ENCODE results near the gene PPP1R12B. TPM values are rescaled to one million over a fixed set of nuclear protein-coding genes. Genes with fewer than 3 reads are reported as not detected.

The PPP1R12B gene
- total and polyA plus RNA-seq, 4 donors: 31.1 to 47.0 (median 39.2) TPM

GRCh38 chr1:202315576-202316168 is 32.8 kb upstream of the PPP1R12B start:
- Histone ChIP-seq H3K27ac (ENCODE audit: low read depth, low read length) (no peak overlapping the region), H3K27me3 (ENCODE audit: control insufficient read depth, insufficient read depth, low read length) (no peaks in the 10 kb centered on the region), H3K9me3 (ENCODE audit: control insufficient read depth, insufficient read depth, low read length) (no peaks in the 10 kb centered on the region), H3K4me3 (ENCODE audit: low read depth, low read length) (no peak overlapping the region), H3K4me1 (ENCODE audit: control insufficient read depth, insufficient read depth, low read length) (peaks cover 8% of the 10 kb centered on the region), H3K36me3 (ENCODE audit: control insufficient read depth, insufficient read depth, low read length) (peaks cover 14% of the 10 kb centered on the region)
- 31% methylated on average over 7 of the region's 9 CpGs for WGBS (ENCODE audit: insufficient coverage)
- peak; percentile 54 to 95 (median 76) for DNase-seq (ENCODE audit: low read depth in 4 of 6, low spot score in 6 of 6)

- H3K9me3 ChIP-seq (ENCODE audit: control insufficient read depth, insufficient read depth, low read length): no peaks in the 10 kb centered on the region
- H3K4me3 ChIP-seq (ENCODE audit: low read depth, low read length): no peak overlapping the region
- peaks cover 8% of the 10 kb centered on the region for H3K4me1 ChIP-seq (ENCODE audit: control insufficient read depth, insufficient read depth, low read length)
Observed at GRCh38 chr1:202316186-202316585, 32.3 kb upstream of the PPP1R12B start.

GRCh38 chr1:202317941-202318925 is 30.3 kb upstream of the PPP1R12B start:
- H3K27me3 ChIP-seq (ENCODE audit: control insufficient read depth, insufficient read depth, low read length): no peaks in the 10 kb centered on the region
- H3K36me3 ChIP-seq (ENCODE audit: control insufficient read depth, insufficient read depth, low read length): peaks cover 14% of the 10 kb centered on the region
- no peak overlapping the region for H3K27ac ChIP-seq (ENCODE audit: low read depth, low read length)
- no peak overlapping the region for H3K4me3 ChIP-seq (ENCODE audit: low read depth, low read length)
- WGBS (ENCODE audit: insufficient coverage): 94% methylated on average over 52 of the region's 52 CpGs
- H3K4me1 ChIP-seq (ENCODE audit: control insufficient read depth, insufficient read depth, low read length): no peaks in the 10 kb centered on the region
- H3K9me3 ChIP-seq (ENCODE audit: control insufficient read depth, insufficient read depth, low read length): no peaks in the 10 kb centered on the region
- no peak for DNase-seq (ENCODE audit: low read depth in 4 of 6, low spot score in 6 of 6)

More at GRCh38 chr1:202316186-202316585, 32.3 kb upstream of the PPP1R12B start:
- H3K27ac ChIP-seq (ENCODE audit: low read depth, low read length): no peak overlapping the region
- no peak for DNase-seq (ENCODE audit: low read depth in 4 of 6, low spot score in 6 of 6)
- H3K27me3 ChIP-seq (ENCODE audit: control insufficient read depth, insufficient read depth, low read length): no peaks in the 10 kb centered on the region
- peaks cover 14% of the 10 kb centered on the region for H3K36me3 ChIP-seq (ENCODE audit: control insufficient read depth, insufficient read depth, low read length)

GRCh38 chr1:202319381-202320080 is 29.0 kb upstream of the PPP1R12B start:
- Histone ChIP-seq H3K27ac (ENCODE audit: low read depth, low read length) (no peak overlapping the region), H3K36me3 (ENCODE audit: control insufficient read depth, insufficient read depth, low read length) (peaks cover 14% of the 10 kb centered on the region), H3K4me1 (ENCODE audit: control insufficient read depth, insufficient read depth, low read length) (no peaks in the 10 kb centered on the region), H3K4me3 (ENCODE audit: low read depth, low read length) (no peak overlapping the region), H3K27me3 (ENCODE audit: control insufficient read depth, insufficient read depth, low read length) (no peaks in the 10 kb centered on the region), H3K9me3 (ENCODE audit: control insufficient read depth, insufficient read depth, low read length) (no peaks in the 10 kb centered on the region)
- no peak for DNase-seq (ENCODE audit: low read depth in 4 of 6, low spot score in 6 of 6)
- WGBS (ENCODE audit: insufficient coverage): no CpG with 5 or more reads among the region's 4 CpGs

GRCh38 chr1:202320081-202320405 is 28.5 kb upstream of the PPP1R12B start:
- Histone ChIP-seq H3K4me3 (ENCODE audit: low read depth, low read length) (no peak overlapping the region), H3K36me3 (ENCODE audit: control insufficient read depth, insufficient read depth, low read length) (peaks cover 14% of the 10 kb centered on the region), H3K27ac (ENCODE audit: low read depth, low read length) (no peak overlapping the region), H3K27me3 (ENCODE audit: control insufficient read depth, insufficient read depth, low read length) (no peaks in the 10 kb centered on the region), H3K4me1 (ENCODE audit: control insufficient read depth, insufficient read depth, low read length) (no peaks in the 10 kb centered on the region), H3K9me3 (ENCODE audit: control insufficient read depth, insufficient read depth, low read length) (no peaks in the 10 kb centered on the region)
- DNase-seq (ENCODE audit: low read depth in 4 of 6, low spot score in 6 of 6): no peak

GRCh38 chr1:202323731-202324130 is 24.8 kb upstream of the PPP1R12B start:
- DNase-seq (ENCODE audit: low read depth in 4 of 6, low spot score in 6 of 6): no peak
- H3K36me3 ChIP-seq (ENCODE audit: control insufficient read depth, insufficient read depth, low read length): peaks cover 7% of the 10 kb centered on the region
- no peaks in the 10 kb centered on the region for H3K4me1 ChIP-seq (ENCODE audit: control insufficient read depth, insufficient read depth, low read length)
- no peak overlapping the region for H3K4me3 ChIP-seq (ENCODE audit: low read depth, low read length)
- no peak overlapping the region for H3K27ac ChIP-seq (ENCODE audit: low read depth, low read length)
- H3K9me3 ChIP-seq (ENCODE audit: control insufficient read depth, insufficient read depth, low read length): no peaks in the 10 kb centered on the region
- H3K27me3 ChIP-seq (ENCODE audit: control insufficient read depth, insufficient read depth, low read length): no peaks in the 10 kb centered on the region
- 71% methylated on average over 2 of the region's 4 CpGs for WGBS (ENCODE audit: insufficient coverage)

GRCh38 chr1:202324646-202325045 is 23.9 kb upstream of the PPP1R12B start:
- no peaks in the 10 kb centered on the region for H3K9me3 ChIP-seq (ENCODE audit: control insufficient read depth, insufficient read depth, low read length)
- H3K4me1 ChIP-seq (ENCODE audit: control insufficient read depth, insufficient read depth, low read length): no peaks in the 10 kb centered on the region
- no peak overlapping the region for H3K4me3 ChIP-seq (ENCODE audit: low read depth, low read length)
- H3K27me3 ChIP-seq (ENCODE audit: control insufficient read depth, insufficient read depth, low read length): no peaks in the 10 kb centered on the region
- H3K27ac ChIP-seq (ENCODE audit: low read depth, low read length): no peak overlapping the region
- H3K36me3 ChIP-seq (ENCODE audit: control insufficient read depth, insufficient read depth, low read length): peaks cover 2% of the 10 kb centered on the region
- DNase-seq (ENCODE audit: low read depth in 4 of 6, low spot score in 6 of 6): no peak
- 100% methylated on average over 1 of the region's 2 CpGs for WGBS (ENCODE audit: insufficient coverage)

- H3K36me3 ChIP-seq (ENCODE audit: control insufficient read depth, insufficient read depth, low read length): peaks cover 7% of the 10 kb centered on the region
Observed at GRCh38 chr1:202329891-202330290, 18.6 kb upstream of the PPP1R12B start.

GRCh38 chr1:202333861-202334260 is 14.6 kb upstream of the PPP1R12B start:
- no peaks in the 10 kb centered on the region for H3K4me1 ChIP-seq (ENCODE audit: control insufficient read depth, insufficient read depth, low read length)
- no peak overlapping the region for H3K4me3 ChIP-seq (ENCODE audit: low read depth, low read length)
- H3K27ac ChIP-seq (ENCODE audit: low read depth, low read length): no peak overlapping the region
- no peaks in the 10 kb centered on the region for H3K27me3 ChIP-seq (ENCODE audit: control insufficient read depth, insufficient read depth, low read length)
- DNase-seq (ENCODE audit: low read depth in 4 of 6, low spot score in 6 of 6): no peak
- peaks cover 7% of the 10 kb centered on the region for H3K36me3 ChIP-seq (ENCODE audit: control insufficient read depth, insufficient read depth, low read length)
- WGBS (ENCODE audit: insufficient coverage): no CpG with 5 or more reads among the region's 4 CpGs
- H3K9me3 ChIP-seq (ENCODE audit: control insufficient read depth, insufficient read depth, low read length): no peaks in the 10 kb centered on the region

More at GRCh38 chr1:202329891-202330290, 18.6 kb upstream of the PPP1R12B start:
- no peaks in the 10 kb centered on the region for H3K27me3 ChIP-seq (ENCODE audit: control insufficient read depth, insufficient read depth, low read length)
- no peaks in the 10 kb centered on the region for H3K9me3 ChIP-seq (ENCODE audit: control insufficient read depth, insufficient read depth, low read length)
- no peak for DNase-seq (ENCODE audit: low read depth in 4 of 6, low spot score in 6 of 6)
- no peak overlapping the region for H3K27ac ChIP-seq (ENCODE audit: low read depth, low read length)
- H3K4me1 ChIP-seq (ENCODE audit: control insufficient read depth, insufficient read depth, low read length): no peaks in the 10 kb centered on the region
- no peak overlapping the region for H3K4me3 ChIP-seq (ENCODE audit: low read depth, low read length)
